Lower leg skin (tissue), 4 donors: ENCODE measurements around the gene UBASH3B. TPM values are rescaled to one million over a fixed set of nuclear protein-coding genes. Genes with fewer than 3 reads are reported as not detected.

Experiments
- DNase-seq, 2 donors: peaks; one replicate each; pipeline ENCODE4 v3.0.0-alpha.2; 2019; ENCODE audit warnings: low spot score in 2 of 2
- H3K4me3 ChIP-seq: fragments of 200-600 bp; sonication (generic); 2 replicates; pipeline ENCODE4 v1.5.1; 2017; ENCODE audit warnings: mild to moderate bottlenecking, low read depth; ENCODE audit not compliant: poor library complexity, severe bottlenecking
- CTCF ChIP-seq, 3 donors: fragments of 450-650 bp; IDR thresholded peaks; one replicate each; pipeline ENCODE4 v1.5.1; 2016; ENCODE audit warnings: antibody characterized with exemption in 3 of 3, mild to moderate bottlenecking in 3 of 3, moderate library complexity in 2 of 3
- POLR2A ChIP-seq, 2 donors: fragments of 450-650 bp; IDR thresholded peaks; one replicate each; pipeline ENCODE4 v1.6.1; 2016 to 2017; ENCODE audit warnings: antibody characterized with exemption in 2 of 2, mild to moderate bottlenecking in 1 of 2, moderate library complexity in 1 of 2
- WGBS, 2 donors: methylation state at CpG; one replicate each; pipeline ENCODE4 v1.1.5; 2018; 5-methylcytosine and 5-hydroxymethylcytosine counted together
- intact Hi-C: fragments of 100-400 bp; cut with DNase I; formaldehyde crosslinking; loops from one replicate; pipeline ENCODE4 v1.15.0; 2023; ENCODE audit warnings: low total_unique reads
- total RNA-seq, 4 donors: library from RNA; depleted of rRNA; stranded (reverse); fragments of >200 nt; gene quantifications; one replicate each; pipeline ENCODE4 v1.1.0, GENCODE V29; 2016

The UBASH3B gene
- total RNA-seq, 4 donors from 2014 or later: 14.2 to 58.4 (median 35.6) TPM

DNA sequence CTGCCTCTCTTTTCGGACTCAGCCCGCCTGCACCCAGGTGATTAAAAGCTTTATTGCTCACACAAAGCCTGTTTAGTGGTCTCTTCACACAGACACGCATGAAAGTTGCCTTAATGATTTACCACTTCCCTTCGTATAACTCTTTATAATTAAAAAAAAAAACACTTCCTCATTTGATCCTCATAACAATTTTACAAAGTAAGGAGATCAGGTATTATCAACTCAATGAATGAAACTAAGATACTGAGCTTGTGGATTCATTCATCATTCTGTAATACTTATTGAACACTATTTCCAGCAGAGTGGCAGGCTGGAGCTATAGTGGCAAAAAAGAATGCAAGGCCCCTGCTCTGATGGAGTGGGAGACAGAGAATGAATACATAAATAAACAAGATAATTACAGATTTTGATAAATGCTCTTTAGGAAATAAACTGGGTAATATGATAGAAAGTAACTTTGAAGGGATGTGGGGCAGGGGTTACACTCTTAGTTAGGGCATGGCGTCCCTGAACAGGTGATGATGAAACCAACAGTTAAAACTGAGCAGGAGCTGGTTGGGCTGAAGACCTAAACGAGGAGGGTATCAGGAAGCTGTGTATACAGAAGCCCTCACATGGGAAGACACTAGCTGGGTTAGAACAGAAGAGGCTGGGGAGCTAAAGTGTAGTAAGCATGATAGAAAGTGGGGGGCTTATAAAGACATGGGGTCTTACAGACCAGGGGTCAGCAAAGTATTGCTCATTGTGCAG lies 177.4 kb downstream of the UBASH3B start:
- H3K4me3 ChIP-seq: no peak overlapping the region
- no peak for DNase-seq
- intact Hi-C loops: no loop called here
- 66 to 71% methylated on average over 6 of the region's 6 CpGs for WGBS, 2 donors
- no peak for TF ChIP-seq POLR2A (IDR thresholded peaks at IDR 0.05)
- no peak for TF ChIP-seq CTCF (IDR thresholded peaks at IDR 0.05)

GRCh38 chr11:122833846-122834464 lies 178.4 kb downstream of the UBASH3B start:
- DNase-seq: no peak
- WGBS, 2 donors: 76 to 81% methylated on average over 7 of the region's 7 CpGs
- H3K4me3 ChIP-seq: no peak overlapping the region
- intact Hi-C loops: no loop called here
- TF ChIP-seq CTCF (IDR thresholded peaks at IDR 0.05): no peak
- no peak for TF ChIP-seq POLR2A (IDR thresholded peaks at IDR 0.05)

DNA sequence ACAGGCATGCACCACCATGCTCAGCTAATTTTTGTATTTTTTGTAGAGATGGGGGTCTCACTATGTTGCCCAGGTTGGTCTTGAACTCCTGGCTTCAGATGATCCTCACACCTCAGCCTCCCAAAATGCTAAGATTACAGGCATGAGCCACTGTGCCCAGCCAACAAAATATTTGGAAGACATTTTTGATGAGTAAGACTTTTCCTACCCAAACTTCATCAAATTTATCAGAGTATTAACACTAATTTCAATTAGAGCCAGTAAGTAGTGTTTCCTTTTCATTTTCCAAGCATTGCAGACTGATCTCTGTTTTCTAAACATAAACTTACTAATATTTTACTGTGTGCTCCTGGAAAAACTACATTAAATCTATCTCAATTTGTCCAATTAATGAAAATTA lies 181.4 kb downstream of the UBASH3B start:
- DNase-seq: no peak
- intact Hi-C loops: no loop called here
- TF ChIP-seq POLR2A (IDR thresholded peaks at IDR 0.05): no peak
- TF ChIP-seq CTCF (IDR thresholded peaks at IDR 0.05): no peak
- H3K4me3 ChIP-seq: no peak overlapping the region

DNA sequence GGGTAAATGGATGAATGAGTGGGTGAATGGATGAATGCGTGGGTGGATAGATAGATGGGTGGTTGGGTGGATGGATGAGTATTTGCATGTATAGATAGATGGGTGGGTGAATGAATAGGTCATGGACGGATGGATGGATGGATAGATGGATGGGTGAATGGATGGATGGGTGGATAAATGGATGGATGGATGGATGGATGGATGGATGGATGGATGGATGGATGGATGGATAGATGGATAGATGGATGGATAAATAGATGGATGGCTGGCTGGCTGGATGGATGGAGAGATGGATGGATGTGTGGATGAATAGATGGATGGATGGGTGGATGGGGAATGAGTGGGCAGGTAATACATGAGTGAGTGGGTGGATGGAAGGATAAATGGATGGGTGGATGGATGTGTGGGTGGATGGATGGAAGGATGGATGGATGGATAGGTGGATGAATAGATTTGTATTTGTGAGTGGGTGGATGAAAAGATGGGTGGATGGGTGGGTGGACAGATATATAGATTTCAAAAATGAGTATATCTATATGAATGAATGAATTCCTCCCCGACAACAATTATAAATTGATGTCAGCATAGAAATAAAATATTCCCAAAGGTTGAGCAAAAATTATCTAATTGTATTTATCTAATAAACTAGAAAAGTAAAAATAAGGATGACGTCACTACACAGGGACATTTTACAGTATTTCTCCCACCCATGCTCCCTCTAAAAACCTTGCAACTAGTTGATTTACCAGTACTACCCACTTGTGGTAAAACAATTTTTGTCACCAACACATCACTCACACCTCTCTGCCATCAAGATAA lies 182.2 kb downstream of the UBASH3B start:
- intact Hi-C loops: no loop called here
- H3K4me3 ChIP-seq: no peak overlapping the region
- TF ChIP-seq POLR2A (IDR thresholded peaks at IDR 0.05) (no peak), CTCF (IDR thresholded peaks at IDR 0.05) (no peak)
- DNase-seq: no peak
- WGBS, 2 donors: 91 to 92% methylated on average over 4 of the region's 4 CpGs

DNA sequence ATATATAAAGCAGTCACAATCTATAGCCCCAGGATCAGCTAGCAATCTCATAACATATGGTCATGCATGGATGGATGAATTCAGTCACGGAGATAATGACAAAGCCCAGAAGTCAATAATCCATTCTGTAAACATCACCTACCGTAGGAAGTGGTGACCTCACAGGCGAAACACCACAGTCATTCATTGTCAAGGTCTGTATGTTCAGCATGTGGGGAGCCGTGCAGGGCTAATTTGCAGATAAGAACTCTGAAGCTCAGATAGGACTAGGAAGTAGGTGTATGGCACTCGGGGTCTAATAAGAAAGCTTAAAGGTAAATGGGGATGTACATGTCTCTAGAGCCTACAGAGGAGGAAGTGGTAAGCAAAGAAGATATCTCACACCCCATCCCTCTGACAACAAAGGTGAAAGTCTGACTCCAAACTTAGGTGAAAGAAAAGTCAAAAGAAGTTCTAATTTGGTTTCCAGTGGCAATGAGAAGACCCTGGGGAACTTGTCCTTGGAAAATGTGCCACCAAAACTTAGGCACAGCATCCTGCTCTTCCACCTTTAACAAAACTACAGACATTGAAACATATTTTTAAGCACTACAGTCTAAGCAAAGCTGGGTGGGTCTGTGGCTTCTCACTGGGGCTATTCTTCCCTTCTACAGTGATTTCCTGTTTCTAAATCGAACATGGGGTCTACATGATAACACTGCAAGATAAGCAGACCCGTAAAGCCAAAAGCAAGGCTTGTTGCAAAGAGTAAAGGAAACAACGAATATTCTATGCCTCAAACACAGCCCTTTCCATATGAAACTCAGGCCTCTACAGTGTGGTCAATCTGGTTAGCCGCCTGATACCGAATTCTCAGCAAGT lies 188.0 kb downstream of the UBASH3B start:
- WGBS, 2 donors: 70 to 79% methylated on average over 10 of the region's 10 CpGs

More for the DNA sequence above, 188.0 kb downstream of the UBASH3B start:
- intact Hi-C loops: no loop called here
- no peak overlapping the region for H3K4me3 ChIP-seq
- no peak for DNase-seq
- TF ChIP-seq CTCF (IDR thresholded peaks at IDR 0.05) (no peak), POLR2A (IDR thresholded peaks at IDR 0.05) (no peak)
